ENCODE results near the gene CNTN5. TPM values are rescaled to one million over a fixed set of nuclear protein-coding genes. Genes with fewer than 3 reads are reported as not detected.

Gene CNTN5
- total RNA-seq, 1 donor from 2014 or later: not detected

GRCh38 chr11:100011697-100012096 lies 990.9 kb downstream of the CNTN5 start:
- TF ChIP-seq CTCF (IDR thresholded peaks at IDR 0.05): no peak
- Mint-ChIP-seq H3K4me1 (ENCODE audit: low read depth) (no peaks in the 10 kb centered on the region), H3K9me3 (ENCODE audit: low read depth) (peaks cover under 1% of the 10 kb centered on the region), H3K27me3 (ENCODE audit: low read depth) (no peaks in the 10 kb centered on the region), H3K36me3 (ENCODE audit: low read depth) (no peaks in the 10 kb centered on the region), H3K4me3 (ENCODE audit: unreplicated experiment) (no peak overlapping the region), H3K27ac (ENCODE audit: unreplicated experiment) (no peak overlapping the region)
- no peak for DNase-seq (ENCODE audit: low spot score)

GRCh38 chr11:100013011-100013410 lies 992.3 kb downstream of the CNTN5 start:
- no peak overlapping the region for H3K27ac Mint-ChIP-seq (ENCODE audit: unreplicated experiment)
- no peaks in the 10 kb centered on the region for H3K36me3 Mint-ChIP-seq (ENCODE audit: low read depth)
- no peaks in the 10 kb centered on the region for H3K27me3 Mint-ChIP-seq (ENCODE audit: low read depth)
- TF ChIP-seq CTCF (IDR thresholded peaks at IDR 0.05): no peak
- H3K9me3 Mint-ChIP-seq (ENCODE audit: low read depth): no peaks in the 10 kb centered on the region
- H3K4me1 Mint-ChIP-seq (ENCODE audit: low read depth): no peaks in the 10 kb centered on the region
- H3K4me3 Mint-ChIP-seq (ENCODE audit: unreplicated experiment): no peak overlapping the region
- no peak for DNase-seq (ENCODE audit: low spot score)

GRCh38 chr11:100031973-100032372 lies 1011.2 kb downstream of the CNTN5 start:
- Mint-ChIP-seq H3K4me3 (ENCODE audit: unreplicated experiment) (no peak overlapping the region), H3K27me3 (ENCODE audit: low read depth) (no peaks in the 10 kb centered on the region), H3K27ac (ENCODE audit: unreplicated experiment) (no peak overlapping the region), H3K9me3 (ENCODE audit: low read depth) (peaks cover 17% of the 10 kb centered on the region), H3K4me1 (ENCODE audit: low read depth) (no peaks in the 10 kb centered on the region), H3K36me3 (ENCODE audit: low read depth) (no peaks in the 10 kb centered on the region)
- DNase-seq (ENCODE audit: low spot score): no peak
- no peak for TF ChIP-seq CTCF (IDR thresholded peaks at IDR 0.05)

GRCh38 chr11:100061006-100061405 lies 1040.3 kb downstream of the CNTN5 start:
- Mint-ChIP-seq H3K27me3 (ENCODE audit: low read depth) (peaks cover 9% of the 10 kb centered on the region), H3K9me3 (ENCODE audit: low read depth) (no peaks in the 10 kb centered on the region), H3K4me1 (ENCODE audit: low read depth) (no peaks in the 10 kb centered on the region), H3K36me3 (ENCODE audit: low read depth) (no peaks in the 10 kb centered on the region), H3K27ac (ENCODE audit: unreplicated experiment) (no peak overlapping the region), H3K4me3 (ENCODE audit: unreplicated experiment) (no peak overlapping the region)
- TF ChIP-seq CTCF (IDR thresholded peaks at IDR 0.05): no peak
- no peak for DNase-seq (ENCODE audit: low spot score)

GRCh38 chr11:100066399-100066798 lies 1045.7 kb downstream of the CNTN5 start:
- no peaks in the 10 kb centered on the region for H3K4me1 Mint-ChIP-seq (ENCODE audit: low read depth)
- no peak for TF ChIP-seq CTCF (IDR thresholded peaks at IDR 0.05)
- no peaks in the 10 kb centered on the region for H3K9me3 Mint-ChIP-seq (ENCODE audit: low read depth)
- DNase-seq (ENCODE audit: low spot score): no peak
- H3K27me3 Mint-ChIP-seq (ENCODE audit: low read depth): peaks cover 5% of the 10 kb centered on the region
- H3K27ac Mint-ChIP-seq (ENCODE audit: unreplicated experiment): no peak overlapping the region
- no peaks in the 10 kb centered on the region for H3K36me3 Mint-ChIP-seq (ENCODE audit: low read depth)
- H3K4me3 Mint-ChIP-seq (ENCODE audit: unreplicated experiment): no peak overlapping the region

Data from chondrocyte (in vitro differentiated cells).